HCT116 (cell line): Measurements from ENCODE around the gene CLPX. TPM values are rescaled to one million over a fixed set of nuclear protein-coding genes. Genes with fewer than 3 reads are reported as not detected.
"Not testable (repeated sequence)": the region's sequence is repeated elsewhere in the genome, so short reads cannot be mapped to it uniquely, and the experiment has no call there.

Source experiments
- ATAC-seq: fragments of 200-7000 bp; cut with Tn5 transposase; 2 replicates; pipeline ENCODE4 v1.9.1; 2020; ENCODE audit warnings: mild to moderate bottlenecking, moderate library complexity
- BruUV-seq: library from RNA; stranded (reverse); fragments of 400-500 nt; replicated peaks from 2 replicates; lab custom pipeline; 2021; lab: Mats Ljungman, UMichigan
- CTCF ChIA-PET: fragments of 300-600 bp; sonication (Branson Sonifier 250); formaldehyde crosslinking; loops from one replicate; lab custom pipeline; 2021; ENCODE audit warnings: antibody characterized with exemption; lab: Charles Lee
- POLR2A ChIA-PET: fragments of 300-600, 350-600 bp; sonication (Branson Sonifier 250); formaldehyde crosslinking; loops from one replicate; lab custom pipeline; 2021; ENCODE audit warnings: antibody characterized with exemption; lab: Charles Lee
- RAD21 ChIA-PET, 2 experiments: fragments of 300-600 bp; sonication (Branson Sonifier 250); formaldehyde crosslinking; loops; one replicate each; lab custom pipeline; 2023; ENCODE audit warnings: low total read pairs in 2 of 2; ENCODE audit not compliant: uncharacterized antibody in 2 of 2, unreplicated experiment in 2 of 2, low non-redundant PET in 1 of 2; lab: Charles Lee
- DNase-seq: peaks from one replicate; pipeline ENCODE4 v3.0.0-alpha.2; 2010; ENCODE audit warnings: low read depth, low spot score
- H2AFZ ChIP-seq: fragments of 200-600 bp; shearing (Covaris generic), sonication (generic); 2 replicates; pipeline ENCODE4 v1.6.1; 2017; ENCODE audit warnings: low read depth, mixed run types, mixed read lengths, antibody characterized with exemption, low read length; ENCODE audit not compliant: poor library complexity, severe bottlenecking
- H3K27ac ChIP-seq: 2 replicates; pipeline ENCODE4 v1.5.1; 2012; ENCODE audit warnings: low read depth, low read length
- H3K27me3 ChIP-seq: fragments of 200-600 bp; sonication (generic); 2 replicates; pipeline ENCODE4 v1.6.1; 2016; ENCODE audit warnings: mixed run types, low read length, mixed read lengths; ENCODE audit not compliant: insufficient read depth
- H3K36me3 ChIP-seq, 2 experiments: fragments of 200-500 bp in 1 of 2; fragments of 200-600 bp in 1 of 2; sonication (Bioruptor generic) in 1 of 2; sonication (generic) in 1 of 2; 2 replicates each; pipeline versions ENCODE4 v1.5.1 to v1.6.1; 2014 to 2016; ENCODE audit warnings: low read length in 2 of 2, inconsistent platforms in 1 of 2, mixed read lengths in 1 of 2, mixed run types in 1 of 2; ENCODE audit not compliant: insufficient read depth in 2 of 2, control insufficient read depth in 1 of 2
- H3K4me1 ChIP-seq, 2 experiments: fragments of 200-600 bp in 1 of 2; sonication (generic) in 1 of 2; 2 replicates each; pipeline versions ENCODE4 v1.5.1 to v1.6.1; 2012 to 2017; ENCODE audit warnings: low read length in 2 of 2, inconsistent platforms in 1 of 2, mild to moderate bottlenecking in 1 of 2, mixed read lengths in 1 of 2, mixed run types in 1 of 2, moderate library complexity in 1 of 2; ENCODE audit not compliant: insufficient read depth in 2 of 2, control insufficient read depth in 1 of 2
- H3K4me2 ChIP-seq: fragments of 200-600 bp; sonication (generic); 2 replicates; pipeline ENCODE4 v1.6.1; 2017; ENCODE audit warnings: mixed run types, low read length, mixed read lengths
- H3K4me3 ChIP-seq, 2 experiments: fragments of 200-600 bp in 1 of 2; sonication (generic) in 1 of 2; replicated peaks in 1 of 2; 2 replicates each; pipeline ENCODE4 v1.5.1; 2011 to 2016; ENCODE audit warnings: low read length in 2 of 2, control low read depth in 1 of 2, low read depth in 1 of 2, mild to moderate bottlenecking in 1 of 2, mixed read lengths in 1 of 2, mixed run types in 1 of 2
- H3K79me2 ChIP-seq: fragments of 200-600 bp; sonication (generic); 2 replicates; pipeline ENCODE4 v1.6.1; 2017; ENCODE audit warnings: mild to moderate bottlenecking, mixed run types, low read length, moderate library complexity, mixed read lengths; ENCODE audit not compliant: insufficient read depth
- H3K9ac ChIP-seq: fragments of 200-600 bp; sonication (generic); 2 replicates; pipeline ENCODE4 v1.6.1; 2016; ENCODE audit warnings: low read length, mixed read lengths
- H3K9me2 ChIP-seq: fragments of 200-600 bp; sonication (generic), shearing (Covaris generic); 2 replicates; pipeline ENCODE4 v1.6.1; 2017; ENCODE audit warnings: mixed run types, mild to moderate bottlenecking, moderate library complexity; ENCODE audit not compliant: insufficient read depth
- H3K9me3 ChIP-seq, 2 experiments: fragments of 200-500 bp in 1 of 2; fragments of 200-600 bp in 1 of 2; sonication (Bioruptor generic) in 1 of 2; sonication (generic) in 1 of 2; 2 replicates each; pipeline ENCODE4 v1.6.1; 2014 to 2017; ENCODE audit warnings: low read length in 2 of 2, mixed read lengths in 2 of 2, inconsistent platforms in 1 of 2, low read depth in 1 of 2, mild to moderate bottlenecking in 1 of 2, mixed run types in 1 of 2, moderate library complexity in 1 of 2; ENCODE audit not compliant: control insufficient read depth in 1 of 2, insufficient read depth in 1 of 2
- H4K20me1 ChIP-seq: fragments of 200-600 bp; sonication (generic), shearing (Covaris generic); 2 replicates; pipeline ENCODE4 v1.6.1; 2017; ENCODE audit warnings: mixed run types, mild to moderate bottlenecking, moderate library complexity; ENCODE audit not compliant: insufficient read depth
- ATF3 ChIP-seq: IDR thresholded peaks from 2 replicates; pipeline ENCODE4 v1.6.1; 2012
- CBX3 ChIP-seq: IDR thresholded peaks from 2 replicates; pipeline ENCODE4 v1.6.1; 2012; ENCODE audit warnings: low read depth
- EZH2phosphoT487 ChIP-seq: fragments of 200-600 bp; IDR thresholded peaks from 2 replicates; pipeline ENCODE4 v1.6.1; 2018; ENCODE audit warnings: antibody characterized with exemption, borderline replicate concordance
- YY1 ChIP-seq: IDR thresholded peaks from 2 replicates; pipeline ENCODE4 v1.6.1; 2011; ENCODE audit warnings: low read length, low read depth, moderate library complexity, mild to moderate bottlenecking; ENCODE audit not compliant: insufficient replicate concordance; ENCODE audit errors: extremely low read depth
- ZBTB33 ChIP-seq: IDR thresholded peaks from 2 replicates; pipeline ENCODE4 v1.6.1; 2011; ENCODE audit warnings: mild to moderate bottlenecking, low read length, moderate library complexity; ENCODE audit not compliant: insufficient replicate concordance; ENCODE audit errors: extremely low read depth
- ZNF274 ChIP-seq: fragments of 200-500 bp; sonication (Bioruptor generic); IDR thresholded peaks from 2 replicates; pipeline ENCODE4 v1.6.1; 2014; ENCODE audit warnings: mild to moderate bottlenecking, low read depth, low read length, inconsistent platforms
- intact Hi-C: fragments of 100-400 bp; cut with micrococcal nuclease; formaldehyde crosslinking; loops from 2 replicates; pipeline ENCODE4 v1.10.0; 2022
- total RNA-seq: library from RNA; stranded (reverse); gene quantifications from one replicate; pipeline ENCODE4 v1.2.1, GENCODE V29; 2021; ENCODE audit not compliant: unreplicated experiment

CLPX gene
- total RNA-seq, 1 experiment from 2014 or later, result 64.1 TPM

DNA sequence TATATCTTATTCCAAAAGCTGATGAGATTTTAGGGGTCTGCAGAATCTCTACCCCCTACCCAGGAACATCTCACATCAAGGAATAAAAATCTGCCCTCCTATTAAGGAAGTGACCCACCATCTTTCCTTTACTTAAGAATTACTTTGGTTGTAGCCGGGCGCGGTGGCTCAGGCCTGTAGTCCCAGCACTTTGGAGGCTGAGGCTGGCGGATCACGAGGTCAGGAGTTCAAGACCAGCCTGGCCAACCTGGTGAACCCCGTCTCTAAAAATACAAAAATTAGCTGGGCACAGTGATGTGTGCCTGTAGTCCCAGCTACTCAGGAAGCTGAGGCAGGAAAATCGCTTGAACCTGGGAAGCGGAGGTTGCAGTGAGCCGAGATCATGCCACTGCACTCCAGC lies 3.3 kb upstream of the CLPX start:
- ChIA-PET CTCF (interaction anchor here (2.1 kb wide), 1 partner anchor 109 kb away, joined by 11 read pairs; no protein-coding TSS in a partner anchor), POLR2A (interaction anchor here (5.2 kb wide), 1 partner anchor 117 kb away, joined by 72 read pairs; the partner anchor contains the start of gene RNU5B-1)
- H3K79me2 ChIP-seq, result peaks cover 15% of the 10 kb centered on the region
- H3K36me3 ChIP-seq, ATAC-seq, RAD21 ChIA-PET, DNase-seq, H3K4me2 ChIP-seq, H3K9ac ChIP-seq, H3K9me3 ChIP-seq, BruUV-seq, H3K27me3 ChIP-seq, H3K4me3 ChIP-seq, H3K27ac ChIP-seq, H4K20me1 ChIP-seq, H3K9me2 ChIP-seq, H2AFZ ChIP-seq: not testable (repeated sequence)
- intact Hi-C loops, result loop anchor here (2.0 to 5.0 kb wide), 3 partner anchors 116 to 214 kb away; partner anchors contain the start of gene RNU5B-1
- H3K4me1 ChIP-seq, result peaks cover 16 to 27% of the 10 kb centered on the region in 2 experiments

- TF ChIP-seq EZH2phosphoT487 (no peak), YY1 (no peak), ATF3 (no peak), CBX3 (no peak), ZBTB33 (peak; percentile 73), ZNF274 (no peak)
- Histone ChIP-seq H3K9me2 (no peaks in the 10 kb centered on the region), H3K4me3 (peak overlapping the region; percentile 88 to 94), H4K20me1 (no peaks in the 10 kb centered on the region), H3K9me3 (no peaks in the 10 kb centered on the region), H3K4me2 (peak overlapping the region; percentile 72), H3K9ac (peak overlapping the region; percentile 89), H3K79me2 (peaks cover 55% of the 10 kb centered on the region), H3K27me3 (no peaks in the 10 kb centered on the region), H2AFZ (no peak overlapping the region), H3K4me1 (peaks cover 10 to 19% of the 10 kb centered on the region in 2 experiments), H3K27ac (peak overlapping the region; percentile 84), H3K36me3 (peaks cover 8 to 10% of the 10 kb centered on the region in 2 experiments; a peak in 2 of 4 replicates)
- no TSS peak for BruUV-seq
- CTCF ChIA-PET, result interaction anchor here (2.3 kb wide), 1 partner anchor 151 kb away, joined by 7 read pairs; no protein-coding TSS in a partner anchor
- intact Hi-C loops, result no loop called here
- peak; percentile 44 for ATAC-seq
- RAD21 ChIA-PET, result no interaction called here
- POLR2A ChIA-PET, result interaction anchor here (1.3 to 5.2 kb wide), 3 partner anchors 113 to 216 kb away, joined by 6 to 72 read pairs (median 23); partner anchors contain the start of gene RNU5B-1
- DNase-seq, result no peak
Observed at GRCh38 chr15:65184305-65184867, 756 bp downstream of the CLPX start.
